ENCODE measurements around the gene TMEM131. TPM values are rescaled to one million over a fixed set of nuclear protein-coding genes. Genes with fewer than 3 reads are reported as not detected.
"Not testable (repeated sequence)": the region's sequence is repeated elsewhere in the genome, so short reads cannot be mapped to it uniquely, and the experiment has no call there.

Gene TMEM131
- polyA plus RNA-seq (2013, experiment 1 of 2; ENCODE audit: insufficient read length): 29.1 TPM
- polyA plus RNA-seq (2013, experiment 2 of 2; ENCODE audit: insufficient read length): 30.9 TPM

GRCh38 chr2:97995734-97996624 lies at the start of gene TMEM131:
TSS of gene TMEM131 (minus strand) at chr2:97995948. CDS start at chr2:97995662, 286 bp downstream.
- peak; percentile 96 for DNase-seq

GRCh38 chr2:98044730-98045129 lies 49.0 kb upstream of the TMEM131 start:
- DNase-seq: not testable (repeated sequence)

- no peak for DNase-seq
Observed at GRCh38 chr2:98043101-98043500, 47.4 kb upstream of the TMEM131 start.

- DNase-seq: no peak
Observed at GRCh38 chr2:98040331-98040939, 44.7 kb upstream of the TMEM131 start.

- DNase-seq: no peak
Observed at GRCh38 chr2:98039085-98039756, 43.5 kb upstream of the TMEM131 start.

GRCh38 chr2:98037666-98038336 lies 42.1 kb upstream of the TMEM131 start:
- DNase-seq: no peak

- DNase-seq: no peak
Observed at GRCh38 chr2:98037206-98037605, 41.5 kb upstream of the TMEM131 start.

- no peak for DNase-seq
Observed at GRCh38 chr2:98036349-98037000, 40.7 kb upstream of the TMEM131 start.

GRCh38 chr2:98034745-98035144 lies 39.0 kb upstream of the TMEM131 start:
- DNase-seq: no peak

GRCh38 chr2:98032086-98032485 lies 36.3 kb upstream of the TMEM131 start:
- no peak for DNase-seq

GRCh38 chr2:98029718-98030222 lies 34.0 kb upstream of the TMEM131 start:
- peak; percentile 47 for DNase-seq

GRCh38 chr2:98028931-98029717 lies 33.4 kb upstream of the TMEM131 start:
- no peak for DNase-seq

- DNase-seq: peak; percentile 86
Observed at GRCh38 chr2:98028101-98028561, 32.4 kb upstream of the TMEM131 start.

GRCh38 chr2:98027538-98027937 lies 31.8 kb upstream of the TMEM131 start:
- peak; percentile 22 for DNase-seq

- DNase-seq: no peak
Observed at GRCh38 chr2:98026927-98027522, 31.3 kb upstream of the TMEM131 start.

- DNase-seq: no peak
Observed at GRCh38 chr2:98026292-98026691, 30.5 kb upstream of the TMEM131 start.

GRCh38 chr2:98025481-98026037 lies 29.8 kb upstream of the TMEM131 start:
- DNase-seq: no peak

- not testable (repeated sequence) for DNase-seq
Observed at GRCh38 chr2:98022067-98022466, 26.3 kb upstream of the TMEM131 start.

GRCh38 chr2:98020992-98021713 lies 25.4 kb upstream of the TMEM131 start:
- DNase-seq: no peak

All from fibroblast of skin of scalp (primary cell).